ENCODE results near the gene NCKAP5.

DNA sequence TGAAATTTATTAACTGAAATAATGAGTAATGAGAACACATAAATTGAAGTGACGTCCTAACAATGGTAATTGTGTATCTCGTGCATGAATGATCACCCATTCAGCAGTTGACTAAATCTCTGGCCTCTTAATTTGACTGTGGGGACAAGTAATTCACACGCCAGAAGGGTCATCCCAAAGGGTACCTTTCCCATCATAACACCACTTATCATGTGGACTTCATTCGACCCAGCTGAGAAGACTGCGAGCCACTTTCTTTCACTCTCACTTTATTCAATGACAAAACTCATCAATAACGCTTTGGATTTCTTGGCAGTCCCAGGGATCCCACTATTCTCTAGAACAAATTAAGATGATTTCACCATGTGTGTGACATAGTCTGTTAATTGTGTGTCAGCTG, 835.6 kb downstream of the NCKAP5 start:
- TF ChIP-seq, protein P1, sequence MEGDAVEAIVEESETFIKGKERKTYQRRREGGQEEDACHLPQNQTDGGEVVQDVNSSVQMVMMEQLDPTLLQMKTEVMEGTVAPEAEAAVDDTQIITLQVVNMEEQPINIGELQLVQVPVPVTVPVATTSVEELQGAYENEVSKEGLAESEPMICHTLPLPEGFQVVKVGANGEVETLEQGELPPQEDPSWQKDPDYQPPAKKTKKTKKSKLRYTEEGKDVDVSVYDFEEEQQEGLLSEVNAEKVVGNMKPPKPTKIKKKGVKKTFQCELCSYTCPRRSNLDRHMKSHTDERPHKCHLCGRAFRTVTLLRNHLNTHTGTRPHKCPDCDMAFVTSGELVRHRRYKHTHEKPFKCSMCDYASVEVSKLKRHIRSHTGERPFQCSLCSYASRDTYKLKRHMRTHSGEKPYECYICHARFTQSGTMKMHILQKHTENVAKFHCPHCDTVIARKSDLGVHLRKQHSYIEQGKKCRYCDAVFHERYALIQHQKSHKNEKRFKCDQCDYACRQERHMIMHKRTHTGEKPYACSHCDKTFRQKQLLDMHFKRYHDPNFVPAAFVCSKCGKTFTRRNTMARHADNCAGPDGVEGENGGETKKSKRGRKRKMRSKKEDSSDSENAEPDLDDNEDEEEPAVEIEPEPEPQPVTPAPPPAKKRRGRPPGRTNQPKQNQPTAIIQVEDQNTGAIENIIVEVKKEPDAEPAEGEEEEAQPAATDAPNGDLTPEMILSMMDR (IDR thresholded peaks at IDR 0.05): no peak
- no peak for TF ChIP-seq EZH2 (IDR thresholded peaks at IDR 0.05; ENCODE audit: borderline replicate concordance, insufficient read depth, low read depth, low read length, poor library complexity, severe bottlenecking)
